ENCODE data around the gene DIAPH2.

GRCh38 chrX:96989830-96990571 lies 305.4 kb downstream of the DIAPH2 start:
- TF ChIP-seq CTCF (IDR thresholded peaks at IDR 0.05): no peak
- no peak for TF ChIP-seq POLR2A (IDR thresholded peaks at IDR 0.05)

All from esophagus squamous epithelium (tissue), 4 donors.